IMR-90 (cell line): ENCODE measurements around the gene EDEM1. TPM values are rescaled to one million over a fixed set of nuclear protein-coding genes. Genes with fewer than 3 reads are reported as not detected.

Experiments used
- ATAC-seq: fragments of 200-7000 bp; cut with Tn5 transposase; 2 replicates; pipeline ENCODE4 v1.9.1; 2020; ENCODE audit warnings: low read depth, mild to moderate bottlenecking, moderate library complexity
- BruUV-seq: library from RNA; stranded (reverse); fragments of 400-500 nt; replicated peaks from 2 replicates; lab custom pipeline; 2021; lab: Mats Ljungman, UMichigan
- CTCF ChIA-PET: fragments of 300-600 bp; formaldehyde crosslinking; extraction: SDS; loops from one replicate; lab custom pipeline; 2021; ENCODE audit warnings: antibody characterized with exemption; lab: Yijun Ruan, JAX
- POLR2A ChIA-PET: fragments of 300-600 bp; sonication (Branson Sonifier 250); formaldehyde crosslinking; loops from one replicate; lab custom pipeline; 2022; ENCODE audit warnings: antibody characterized with exemption; ENCODE audit not compliant: unreplicated experiment; lab: Charles Lee
- DNase-seq: peaks from one replicate; pipeline ENCODE4 v3.0.0; 2013
- H2AFZ ChIP-seq: replicated peaks from 2 replicates; pipeline ENCODE3; 2013; ENCODE audit warnings: low read length, mild to moderate bottlenecking; ENCODE audit not compliant: poor library complexity
- H2AK5ac ChIP-seq: 2 replicates; pipeline ENCODE4 v1.6.1; 2013; ENCODE audit warnings: low read depth, low read length, inconsistent platforms
- H2AK9ac ChIP-seq: replicated peaks from 2 replicates; pipeline ENCODE3; 2013; ENCODE audit warnings: mild to moderate bottlenecking, low read depth, low read length, moderate library complexity; ENCODE audit not compliant: poor library complexity
- H2BK120ac ChIP-seq: 2 replicates; pipeline ENCODE4 v1.6.1; 2013; ENCODE audit warnings: low read depth, low read length, inconsistent platforms
- H2BK15ac ChIP-seq: 3 replicates; pipeline ENCODE4 v1.6.1; 2013; ENCODE audit warnings: low read depth, low read length, inconsistent platforms
- H2BK20ac ChIP-seq: 2 replicates; pipeline ENCODE4 v1.6.1; 2013; ENCODE audit warnings: low read depth, mild to moderate bottlenecking, inconsistent platforms, low read length, moderate library complexity
- H2BK5ac ChIP-seq: 2 replicates; pipeline ENCODE4 v1.6.1; 2013; ENCODE audit warnings: mild to moderate bottlenecking, low read depth, low read length, inconsistent platforms; ENCODE audit not compliant: poor library complexity, severe bottlenecking
- H3K14ac ChIP-seq: replicated peaks from 2 replicates; pipeline ENCODE4 v1.6.1; 2013; ENCODE audit warnings: low read depth, low read length, inconsistent platforms
- H3K18ac ChIP-seq: 2 replicates; pipeline ENCODE4 v1.6.1; 2013; ENCODE audit warnings: low read depth, low read length, control low read depth
- H3K23ac ChIP-seq: 2 replicates; pipeline ENCODE4 v1.6.1; 2013; ENCODE audit warnings: low read depth, low read length, inconsistent platforms
- H3K27ac ChIP-seq: 2 replicates; pipeline ENCODE4 v1.5.1; 2013; ENCODE audit warnings: mild to moderate bottlenecking, control low read depth, low read length; ENCODE audit not compliant: insufficient read depth
- H3K27me3 ChIP-seq: 2 replicates; pipeline ENCODE4 v1.6.1; 2013; ENCODE audit warnings: low read length; ENCODE audit not compliant: control insufficient read depth, insufficient read depth
- H3K36me3 ChIP-seq: 2 replicates; pipeline ENCODE4 v1.6.1; 2013; ENCODE audit warnings: low read length, mixed read lengths; ENCODE audit not compliant: control insufficient read depth, insufficient read depth
- H3K4ac ChIP-seq: 2 replicates; pipeline ENCODE4 v1.6.1; 2013; ENCODE audit warnings: low read depth, low read length, inconsistent platforms
- H3K4me1 ChIP-seq: 2 replicates; pipeline ENCODE4 v1.6.1; 2013; ENCODE audit warnings: low read length, mixed read lengths; ENCODE audit not compliant: control insufficient read depth, insufficient read depth
- H3K4me2 ChIP-seq: 2 replicates; pipeline ENCODE4 v1.6.1; 2013; ENCODE audit warnings: low read depth, mild to moderate bottlenecking, control low read depth, low read length, moderate library complexity
- H3K4me3 ChIP-seq: 2 replicates; pipeline ENCODE4 v1.5.1; 2013; ENCODE audit warnings: low read depth, mild to moderate bottlenecking, control low read depth, low read length, moderate library complexity; ENCODE audit not compliant: insufficient read depth
- H3K56ac ChIP-seq: 2 replicates; pipeline ENCODE4 v1.6.1; 2013; ENCODE audit warnings: low read length, inconsistent platforms; ENCODE audit not compliant: insufficient read depth; ENCODE audit errors: extremely low read depth
- H3K79me1 ChIP-seq, 2 experiments: 2 replicates each; pipeline ENCODE4 v1.6.1; 2013; ENCODE audit warnings: low read length in 2 of 2, inconsistent platforms in 1 of 2, low read depth in 1 of 2
- H3K9ac ChIP-seq: 2 replicates; pipeline ENCODE4 v1.6.1; 2013; ENCODE audit warnings: low read depth, low read length, control low read depth
- H3K9me1 ChIP-seq: 2 replicates; pipeline ENCODE4 v1.6.1; 2013; ENCODE audit warnings: low read length, inconsistent platforms; ENCODE audit not compliant: insufficient read depth
- H3K9me3 ChIP-seq: 2 replicates; pipeline ENCODE4 v1.6.1; 2013; ENCODE audit warnings: low read length; ENCODE audit not compliant: control insufficient read depth, insufficient read depth
- H4K20me1 ChIP-seq: 2 replicates; pipeline ENCODE4 v1.6.1; 2013; ENCODE audit warnings: low read length, inconsistent platforms; ENCODE audit not compliant: insufficient read depth
- H4K5ac ChIP-seq: 2 replicates; pipeline ENCODE4 v1.6.1; 2013; ENCODE audit warnings: mild to moderate bottlenecking, low read depth, low read length, control low read depth
- H4K8ac ChIP-seq, 2 experiments: 2 replicates each; pipeline ENCODE4 v1.6.1; 2013; ENCODE audit warnings: low read depth in 2 of 2, low read length in 2 of 2, control low read depth in 1 of 2, inconsistent platforms in 1 of 2
- H4K91ac ChIP-seq: 2 replicates; pipeline ENCODE4 v1.6.1; 2013; ENCODE audit warnings: low read depth, low read length, inconsistent platforms; ENCODE audit not compliant: insufficient read depth
- BHLHE40 ChIP-seq: fragments of 150-350 bp; IDR thresholded peaks from 2 replicates; pipeline ENCODE4 v1.6.1; 2016; ENCODE audit warnings: mild to moderate bottlenecking, low read depth, low read length
- CEBPB ChIP-seq: IDR thresholded peaks from 2 replicates; pipeline ENCODE4 v1.6.1; 2012; ENCODE audit warnings: low read depth, low read length, improper control_type of control experiment
- CHD1 ChIP-seq: IDR thresholded peaks from 2 replicates; pipeline ENCODE4 v1.6.1; 2012; ENCODE audit warnings: low read depth, low read length, improper control_type of control experiment
- CTCF ChIP-seq: conservative IDR thresholded peaks from 2 replicates; pipeline ENCODE4 v1.5.1; 2012; ENCODE audit warnings: mild to moderate bottlenecking, low read depth, low read length, improper control_type of control experiment
- ELK1 ChIP-seq: fragments of 150-350 bp; IDR thresholded peaks from 2 replicates; pipeline ENCODE4 v1.6.1; 2016; ENCODE audit warnings: low read depth, mild to moderate bottlenecking, low read length, moderate library complexity, borderline replicate concordance
- FOS ChIP-seq: fragments of 150-350 bp; IDR thresholded peaks from 2 replicates; pipeline ENCODE4 v1.6.1; 2016; ENCODE audit warnings: low read depth, low read length
- MAFK ChIP-seq: IDR thresholded peaks from 2 replicates; pipeline ENCODE4 v1.6.1; 2012; ENCODE audit warnings: low read depth, low read length, improper control_type of control experiment
- MXI1 ChIP-seq: IDR thresholded peaks from 2 replicates; pipeline ENCODE4 v1.6.1; 2012; ENCODE audit warnings: low read depth, mild to moderate bottlenecking, low read length, moderate library complexity, borderline replicate concordance
- NFE2L2 ChIP-seq: fragments of 150-350 bp; IDR thresholded peaks from 2 replicates; pipeline ENCODE4 v1.6.1; 2016; ENCODE audit warnings: low read depth, mild to moderate bottlenecking, low read length
- POLR2A ChIP-seq: IDR thresholded peaks from 2 replicates; pipeline ENCODE4 v1.6.1; 2012; ENCODE audit warnings: mild to moderate bottlenecking, low read depth, low read length
- RAD21 ChIP-seq: IDR thresholded peaks from 2 replicates; pipeline ENCODE4 v1.6.1; 2012; ENCODE audit warnings: low read length, improper control_type of control experiment
- RFX5 ChIP-seq: IDR thresholded peaks from 2 replicates; pipeline ENCODE4 v1.8.0; 2012; ENCODE audit warnings: low read depth, mild to moderate bottlenecking, low read length, moderate library complexity
- SMC3 ChIP-seq: fragments of 150-350 bp; IDR thresholded peaks from 2 replicates; pipeline ENCODE4 v1.6.1; 2016; ENCODE audit warnings: low read depth, mild to moderate bottlenecking, antibody characterized with exemption, low read length, moderate library complexity
- USF2 ChIP-seq: fragments of 150-350 bp; IDR thresholded peaks from 2 replicates; pipeline ENCODE4 v1.6.1; 2017; ENCODE audit warnings: mild to moderate bottlenecking, antibody characterized with exemption, low read length, low read depth
- WGBS, 2 experiments: methylation state at CpG; one replicate each; pipeline versions ENCODE4 v1.1.5 to v1.1.7; 2013; ENCODE audit warnings: missing lambda C conversion rate in 2 of 2; ENCODE audit not compliant: insufficient read length in 1 of 2; ENCODE audit errors: extremely low coverage in 2 of 2; 5-methylcytosine and 5-hydroxymethylcytosine counted together
- dilution Hi-C: fragments of 300-500 bp; cut with HindIII; formaldehyde crosslinking; loops from one replicate; pipeline ENCODE4 v1.14.3; 2018; ENCODE audit warnings: low sequenced_read_pairs; ENCODE audit not compliant: unreplicated experiment
- in situ Hi-C: fragments of 300-500 bp; cut with MboI; formaldehyde crosslinking; loops from 3 replicates; pipeline ENCODE4 v1.14.3; 2019; ENCODE audit warnings: low sequenced_read_pairs, inconsistent platforms, mixed read lengths
- intact Hi-C: fragments of 100-400 bp; cut with micrococcal nuclease; formaldehyde crosslinking; loops from 2 replicates; pipeline ENCODE4 v1.10.0; 2022
- polyA plus RNA-seq, 3 experiments: library from polyadenylated mRNA; depleted of rRNA; stranded (reverse); fragments of >200 nt; gene quantifications; 2 replicates each; pipeline ENCODE4 v1.2.3, GENCODE V29; 2012; ENCODE audit warnings: low replicate concordance in 1 of 3
- total RNA-seq: library from RNA; depleted of rRNA; stranded (reverse); fragments of >200 nt; gene quantifications from 2 replicates; pipeline ENCODE4 v1.2.3, GENCODE V29; 2012

The EDEM1 gene
- total and polyA plus RNA-seq, 2 of the 4 experiments (the other 2 are of a cell fraction), result 23.5 to 27.0 TPM

- ATAC-seq (no peak), DNase-seq (no peak)
- H3K14ac ChIP-seq, result no peak overlapping the region
- dilution Hi-C loops (no loop called here), intact Hi-C loops (no loop called here), in situ Hi-C loops (no loop called here)
- no peak overlapping the region for H3K56ac ChIP-seq
- H3K9me3 ChIP-seq, result no peaks in the 10 kb centered on the region
- H3K27ac ChIP-seq, result no peak overlapping the region
- ChIA-PET CTCF (no interaction called here), POLR2A (no interaction called here)
- no peak overlapping the region for H3K23ac ChIP-seq
- H3K4ac ChIP-seq, result no peak overlapping the region
- no peak overlapping the region for H2BK120ac ChIP-seq
- H3K36me3 ChIP-seq, result no peaks in the 10 kb centered on the region
- H3K4me1 ChIP-seq, result no peaks in the 10 kb centered on the region
- TF ChIP-seq RFX5 (no peak), MAFK (no peak), ELK1 (no peak), CTCF (no peak), MXI1 (no peak), RAD21 (no peak), POLR2A (no peak), SMC3 (no peak), CEBPB (no peak), CHD1 (no peak), NFE2L2 (no peak), BHLHE40 (no peak), USF2 (no peak), FOS (no peak)
- H2BK5ac ChIP-seq, result no peak overlapping the region
- H4K8ac ChIP-seq, result no peak overlapping the region
- no peak overlapping the region for H2AFZ ChIP-seq
- peaks cover 2% of the 10 kb centered on the region for H3K27me3 ChIP-seq
- no peak overlapping the region for H3K18ac ChIP-seq
- H2BK20ac ChIP-seq, result no peak overlapping the region
- no peak overlapping the region for H2AK5ac ChIP-seq
- no peak overlapping the region for H4K91ac ChIP-seq
- BruUV-seq, result no TSS peak
- 60% methylated on average over 1 of the region's 4 CpGs; no CpG with 5 or more reads in 1 of the 2 experiments for WGBS, 2 experiments
- no peaks in the 10 kb centered on the region for H3K79me1 ChIP-seq
- no peak overlapping the region for H2BK15ac ChIP-seq
- no peak overlapping the region for H4K5ac ChIP-seq
- no peaks in the 10 kb centered on the region for H3K9me1 ChIP-seq
- H3K4me2 ChIP-seq, result no peak overlapping the region
- H4K20me1 ChIP-seq, result no peaks in the 10 kb centered on the region
- H3K9ac ChIP-seq, result no peak overlapping the region
- H2AK9ac ChIP-seq, result no peak overlapping the region
- H3K4me3 ChIP-seq, result no peak overlapping the region
Measured at GRCh38 chr3:5255404-5256344, 68.2 kb downstream of the EDEM1 start.
